Upper lobe of right lung (tissue), 1 donor: ENCODE results near the gene RIN3. TPM values are rescaled to one million over a fixed set of nuclear protein-coding genes. Genes with fewer than 3 reads are reported as not detected.
A peak's percentile ranks its signal among the peaks of the same experiment; 100 is the strongest.

Experiments
- ATAC-seq: fragments of 200-7000 bp; cut with Tn5 transposase; one replicate; pipeline ENCODE4 v1.9.1; 2020; ENCODE audit warnings: mild to moderate bottlenecking, moderate library complexity
- DNase-seq: peaks from one replicate; pipeline ENCODE4 v3.0.0-alpha.2; 2020
- H3K27ac ChIP-seq: fragments of 200-600 bp; one replicate; pipeline ENCODE4 v1.8.0; 2022
- H3K27me3 ChIP-seq: fragments of 200-600 bp; one replicate; pipeline ENCODE4 v1.8.0; 2022; ENCODE audit warnings: mild to moderate bottlenecking
- H3K36me3 ChIP-seq: fragments of 200-600 bp; one replicate; pipeline ENCODE4 v1.8.0; 2022
- H3K4me1 ChIP-seq: fragments of 200-600 bp; one replicate; pipeline ENCODE4 v1.8.0; 2022
- H3K4me3 ChIP-seq: fragments of 200-600 bp; one replicate; pipeline ENCODE4 v1.8.0; 2022; ENCODE audit warnings: mild to moderate bottlenecking
- H3K9me3 ChIP-seq: fragments of 200-600 bp; one replicate; pipeline ENCODE4 v1.8.0; 2022
- intact Hi-C: fragments of 100-400 bp; cut with DNase I; formaldehyde crosslinking; loops from one replicate; pipeline ENCODE4 v1.11.0; 2022
- total RNA-seq: library from RNA; stranded (reverse); fragmentation: NEBNext Ultra II Directional; extraction: Animal tissue kit (Norgen Biotek cat#: 25700); gene quantifications from one replicate; pipeline ENCODE4 v1.2.1, GENCODE V29; 2021
- TF ChIP-seq, protein P1 (sequence below): fragments of 200-600 bp; IDR thresholded peaks from one replicate; pipeline ENCODE4 v1.8.0; 2022; ENCODE audit warnings: antibody characterized with exemption
- donor health status: DM: no; HTN: yes; CAD: no; lungs with severe emphysema.

The RIN3 gene
- total RNA-seq, 1 donor from 2014 or later = 56.0 TPM

DNA sequence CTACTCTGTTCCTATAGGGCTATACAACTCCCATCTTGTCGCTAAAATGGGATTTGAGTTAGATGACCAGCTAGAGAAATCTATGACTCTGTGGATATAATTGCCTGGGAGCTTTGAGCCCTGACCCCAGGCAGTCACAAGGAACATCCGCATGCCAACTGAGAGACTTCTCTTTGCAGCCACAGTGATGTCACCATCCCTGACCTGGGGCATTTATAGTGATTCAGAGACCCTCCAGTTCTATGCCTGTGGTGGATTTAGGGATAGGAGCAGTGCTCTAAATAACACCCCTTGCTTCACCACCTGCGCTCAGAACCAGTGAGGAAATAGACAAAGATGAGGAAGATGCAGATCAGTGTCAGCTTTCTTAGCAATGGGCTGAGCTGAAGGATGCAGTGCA, 86.2 kb downstream of the RIN3 start:
- no peak for DNase-seq
- intact Hi-C loops = no loop called here
- H3K27ac ChIP-seq = no peak overlapping the region

DNA sequence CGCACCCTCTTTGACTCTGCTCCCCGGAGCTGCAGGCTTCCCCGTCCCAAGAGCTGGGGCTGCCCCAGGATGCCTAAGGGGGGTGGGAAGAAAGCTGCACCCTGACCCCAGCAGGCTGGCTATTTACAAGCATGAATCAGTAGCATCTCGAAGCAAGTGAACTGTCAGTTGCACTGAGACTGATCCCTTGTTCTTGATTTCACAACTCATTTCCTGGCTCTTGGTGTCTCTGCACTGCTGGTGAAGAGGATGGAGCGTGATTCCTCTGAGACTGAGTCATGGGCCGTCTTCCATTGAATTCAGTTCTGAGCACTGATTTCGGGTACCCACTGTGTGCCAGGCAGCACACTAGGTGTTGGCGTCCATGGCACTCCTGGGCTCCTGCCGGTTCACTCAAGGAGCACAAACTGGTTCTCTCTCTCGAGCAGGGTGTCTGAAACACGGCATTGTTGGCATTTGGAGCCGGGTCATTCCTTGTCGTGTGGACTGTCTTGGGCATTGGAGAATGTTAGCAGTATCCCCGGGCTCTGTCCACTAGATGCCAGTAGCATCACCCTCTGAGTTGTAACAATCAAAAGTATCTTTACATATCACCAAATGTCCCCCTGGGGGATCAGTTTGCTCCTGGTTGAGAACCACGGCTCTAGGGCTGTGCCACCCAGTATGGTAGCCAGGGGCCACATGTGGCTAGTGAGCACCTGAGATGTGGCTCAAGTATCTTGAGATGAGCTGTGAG, 86.9 kb downstream of the RIN3 start:
- H3K4me1 ChIP-seq = peaks cover 22% of the 10 kb centered on the region
- no peaks in the 10 kb centered on the region for H3K36me3 ChIP-seq
- H3K27ac ChIP-seq = peak overlapping the region; percentile 30
- H3K9me3 ChIP-seq = no peaks in the 10 kb centered on the region
- ATAC-seq = peak; percentile 59
- TF ChIP-seq, protein P1, sequence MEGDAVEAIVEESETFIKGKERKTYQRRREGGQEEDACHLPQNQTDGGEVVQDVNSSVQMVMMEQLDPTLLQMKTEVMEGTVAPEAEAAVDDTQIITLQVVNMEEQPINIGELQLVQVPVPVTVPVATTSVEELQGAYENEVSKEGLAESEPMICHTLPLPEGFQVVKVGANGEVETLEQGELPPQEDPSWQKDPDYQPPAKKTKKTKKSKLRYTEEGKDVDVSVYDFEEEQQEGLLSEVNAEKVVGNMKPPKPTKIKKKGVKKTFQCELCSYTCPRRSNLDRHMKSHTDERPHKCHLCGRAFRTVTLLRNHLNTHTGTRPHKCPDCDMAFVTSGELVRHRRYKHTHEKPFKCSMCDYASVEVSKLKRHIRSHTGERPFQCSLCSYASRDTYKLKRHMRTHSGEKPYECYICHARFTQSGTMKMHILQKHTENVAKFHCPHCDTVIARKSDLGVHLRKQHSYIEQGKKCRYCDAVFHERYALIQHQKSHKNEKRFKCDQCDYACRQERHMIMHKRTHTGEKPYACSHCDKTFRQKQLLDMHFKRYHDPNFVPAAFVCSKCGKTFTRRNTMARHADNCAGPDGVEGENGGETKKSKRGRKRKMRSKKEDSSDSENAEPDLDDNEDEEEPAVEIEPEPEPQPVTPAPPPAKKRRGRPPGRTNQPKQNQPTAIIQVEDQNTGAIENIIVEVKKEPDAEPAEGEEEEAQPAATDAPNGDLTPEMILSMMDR = peak; percentile 7
- H3K27me3 ChIP-seq = no peaks in the 10 kb centered on the region
- DNase-seq = no peak
- intact Hi-C loops = no loop called here
- no peak overlapping the region for H3K4me3 ChIP-seq

More for the DNA sequence above, 86.2 kb downstream of the RIN3 start:
- Histone ChIP-seq H3K9me3 (no peaks in the 10 kb centered on the region), H3K36me3 (no peaks in the 10 kb centered on the region), H3K4me3 (no peak overlapping the region), H3K27me3 (no peaks in the 10 kb centered on the region), H3K4me1 (peaks cover 22% of the 10 kb centered on the region)
- no peak for ATAC-seq
- TF ChIP-seq, protein P1 = no peak

GRCh38 chr14:92601131-92601710, 87.6 kb downstream of the RIN3 start:
- Histone ChIP-seq H3K36me3 (no peaks in the 10 kb centered on the region), H3K27me3 (no peaks in the 10 kb centered on the region), H3K9me3 (no peaks in the 10 kb centered on the region), H3K4me1 (peaks cover 22% of the 10 kb centered on the region), H3K4me3 (no peak overlapping the region), H3K27ac (peak overlapping the region; percentile 13)
- TF ChIP-seq, protein P1 = no peak
- no peak for ATAC-seq
- no peak for DNase-seq
- intact Hi-C loops = no loop called here

DNA sequence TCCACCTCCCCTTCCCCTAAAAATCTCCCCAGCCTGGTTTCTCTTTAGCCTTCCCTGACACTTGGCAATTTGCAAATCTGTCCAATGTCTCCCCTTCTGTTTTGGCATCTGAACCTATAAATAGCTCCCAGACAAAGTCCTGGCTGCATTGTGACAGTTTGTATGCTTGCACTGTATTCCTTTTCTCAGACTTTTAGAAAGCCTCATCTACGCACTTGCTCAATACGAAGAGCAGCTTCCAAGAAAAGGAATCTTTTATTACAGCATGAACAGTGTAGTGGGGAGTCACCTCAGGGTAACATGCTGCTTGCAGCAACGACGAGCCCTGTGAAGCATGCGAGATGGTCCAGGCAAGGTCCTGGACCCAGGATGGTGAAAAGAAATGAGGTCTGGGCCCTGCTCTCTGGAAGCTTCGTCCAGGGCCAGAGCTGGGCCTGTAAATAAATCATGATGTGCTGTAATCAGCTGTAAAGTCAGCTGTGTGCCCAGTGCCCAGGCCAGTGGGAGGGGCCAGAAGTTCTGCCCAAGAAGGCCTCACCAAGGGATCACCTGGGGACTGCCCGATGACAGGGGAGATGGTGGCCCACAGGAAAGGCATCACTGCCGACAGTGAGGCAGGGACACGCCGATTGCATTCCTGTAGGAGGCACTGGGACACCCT, 88.3 kb downstream of the RIN3 start:
- H3K36me3 ChIP-seq = no peaks in the 10 kb centered on the region
- TF ChIP-seq, protein P1 = no peak
- no peak overlapping the region for H3K27ac ChIP-seq
- no peak overlapping the region for H3K4me3 ChIP-seq
- ATAC-seq (no peak), DNase-seq (no peak)
- H3K27me3 ChIP-seq = no peaks in the 10 kb centered on the region
- peaks cover 22% of the 10 kb centered on the region for H3K4me1 ChIP-seq
- intact Hi-C loops = no loop called here
- no peaks in the 10 kb centered on the region for H3K9me3 ChIP-seq

DNA sequence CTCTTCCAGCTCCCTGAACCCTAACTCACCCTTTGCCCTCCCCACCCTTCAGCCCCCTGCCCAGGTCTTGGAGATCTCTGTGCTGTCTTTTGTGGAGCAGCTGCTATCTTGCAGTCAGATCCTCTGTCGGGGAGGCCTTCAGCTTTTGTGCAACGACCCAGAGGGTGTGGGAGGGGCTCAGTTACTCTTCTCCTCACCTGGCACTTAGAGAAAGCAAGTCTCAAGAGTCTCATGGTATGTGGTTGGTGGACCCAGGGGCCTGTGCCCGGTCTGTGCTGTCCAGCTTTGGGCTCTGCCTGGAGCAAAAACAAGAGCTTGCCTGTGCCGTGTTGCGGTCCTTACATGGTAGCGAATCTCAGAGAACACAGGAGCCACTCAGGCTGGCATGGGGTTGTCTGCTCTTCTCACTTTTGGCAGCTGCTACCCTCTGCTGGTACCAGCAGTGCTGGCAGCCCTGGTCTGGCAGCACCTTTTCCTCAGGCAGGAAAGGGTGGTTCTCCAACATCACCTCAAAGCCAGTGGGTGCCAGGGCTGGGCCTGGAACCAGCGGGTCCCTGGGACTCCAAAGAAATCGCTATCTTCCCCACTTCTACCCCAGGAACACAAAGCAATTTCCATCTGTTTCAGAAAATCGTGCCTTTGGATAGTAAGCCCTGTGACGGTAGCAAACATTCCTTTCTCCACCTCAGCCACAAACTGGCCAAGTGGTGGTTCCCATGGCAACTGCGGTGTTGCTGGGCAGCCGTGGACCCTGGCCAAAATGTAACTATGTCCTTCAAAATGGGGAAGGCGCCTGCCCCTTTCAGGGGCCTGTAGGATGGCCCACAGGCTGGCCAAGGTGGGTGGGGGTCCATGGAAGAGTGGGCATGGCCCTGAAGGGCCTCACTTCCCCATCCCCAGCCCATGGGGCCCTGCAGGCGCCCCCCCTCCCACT, 90.0 kb downstream of the RIN3 start:
- H3K9me3 ChIP-seq = no peaks in the 10 kb centered on the region
- intact Hi-C loops = no loop called here
- H3K27ac ChIP-seq = peak overlapping the region; percentile 1
- TF ChIP-seq, protein P1 = no peak
- DNase-seq (peak; percentile 77), ATAC-seq (peak; percentile 55)
- H3K27me3 ChIP-seq = no peaks in the 10 kb centered on the region
- H3K4me3 ChIP-seq = no peak overlapping the region
- peaks cover 25% of the 10 kb centered on the region for H3K4me1 ChIP-seq
- no peaks in the 10 kb centered on the region for H3K36me3 ChIP-seq
